Liver (tissue), 3 donors: ENCODE measurements around the gene RAMP2.

Source experiments
- FOXA1 ChIP-seq: IDR thresholded peaks from 2 replicates; pipeline ENCODE4 v1.6.1; 2016; ENCODE audit warnings: antibody characterized with exemption
- GABPA ChIP-seq, 2 donors: IDR thresholded peaks in 1 of 2; conservative IDR thresholded peaks in 1 of 2; 2 replicates each; pipeline ENCODE4 v1.6.1; 2016; ENCODE audit warnings: antibody characterized with exemption in 2 of 2, mild to moderate bottlenecking in 1 of 2, moderate library complexity in 1 of 2
- JUND ChIP-seq, 2 donors: IDR thresholded peaks; 2 replicates each; pipeline ENCODE4 v1.6.1; 2016; ENCODE audit warnings: antibody characterized with exemption in 2 of 2
- NR2F2 ChIP-seq: IDR thresholded peaks from 2 replicates; pipeline ENCODE4 v1.6.1; 2016; ENCODE audit warnings: antibody characterized with exemption
- RAD21 ChIP-seq, 2 donors: IDR thresholded peaks; 2 replicates each; pipeline ENCODE4 v1.6.1; 2016; ENCODE audit warnings: antibody characterized with exemption in 2 of 2, mild to moderate bottlenecking in 2 of 2
- RXRA ChIP-seq, 2 donors: IDR thresholded peaks; 2 replicates each; pipeline ENCODE4 v1.6.1; 2017 to 2018; ENCODE audit warnings: antibody characterized with exemption in 2 of 2, mild to moderate bottlenecking in 1 of 2
- TAF1 ChIP-seq: conservative IDR thresholded peaks from 2 replicates; pipeline ENCODE4 v1.6.1; 2016; ENCODE audit warnings: antibody characterized with exemption, mild to moderate bottlenecking
- YY1 ChIP-seq: IDR thresholded peaks from 2 replicates; pipeline ENCODE4 v1.6.1; 2016; ENCODE audit warnings: antibody characterized with exemption, mild to moderate bottlenecking
- TF ChIP-seq, protein P1 (sequence below): fragments of 150-350 bp; IDR thresholded peaks from 2 replicates; pipeline ENCODE4 v1.5.1; 2017; ENCODE audit warnings: improper control_type of control experiment, low read depth, low read length; ENCODE audit not compliant: missing input control
- TF ChIP-seq, protein P2 (sequence below): IDR thresholded peaks from 2 replicates; pipeline ENCODE4 v1.6.1; 2016; ENCODE audit warnings: antibody characterized with exemption
- TF ChIP-seq, protein P3 (sequence below): IDR thresholded peaks from 2 replicates; pipeline ENCODE4 v1.6.1; 2016; ENCODE audit warnings: antibody characterized with exemption
- TF ChIP-seq, protein P4 (sequence below): IDR thresholded peaks from 2 replicates; pipeline ENCODE4 v1.6.1; 2016; ENCODE audit warnings: antibody characterized with exemption, mild to moderate bottlenecking
- TF ChIP-seq, protein P5 (sequence below): IDR thresholded peaks from 2 replicates; pipeline ENCODE4 v1.6.1; 2016; ENCODE audit warnings: antibody characterized with exemption
- donor health status: healthy.
- donor health status: healthy.

DNA sequence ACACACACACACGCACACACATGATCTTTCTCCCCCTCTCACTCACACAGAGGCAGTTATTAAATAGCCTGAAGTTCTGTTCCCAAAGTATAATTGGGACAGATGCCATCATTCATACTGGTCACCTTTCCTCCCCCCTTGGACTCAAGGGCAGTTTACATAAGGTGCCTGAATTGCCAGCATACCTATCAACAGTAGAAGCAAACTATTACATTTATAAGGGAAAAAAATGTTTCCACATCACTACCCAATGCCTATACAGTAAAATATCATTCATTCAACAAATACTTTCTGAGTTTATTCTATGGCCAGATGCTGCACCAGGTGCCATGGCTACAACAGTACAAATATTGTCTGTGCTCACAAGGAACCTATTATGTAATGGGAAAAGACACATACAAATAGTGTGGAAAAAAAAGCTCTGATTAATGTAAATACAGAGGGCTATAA is 43.9 kb downstream of the RAMP2 start:
- TF ChIP-seq, protein P1, sequence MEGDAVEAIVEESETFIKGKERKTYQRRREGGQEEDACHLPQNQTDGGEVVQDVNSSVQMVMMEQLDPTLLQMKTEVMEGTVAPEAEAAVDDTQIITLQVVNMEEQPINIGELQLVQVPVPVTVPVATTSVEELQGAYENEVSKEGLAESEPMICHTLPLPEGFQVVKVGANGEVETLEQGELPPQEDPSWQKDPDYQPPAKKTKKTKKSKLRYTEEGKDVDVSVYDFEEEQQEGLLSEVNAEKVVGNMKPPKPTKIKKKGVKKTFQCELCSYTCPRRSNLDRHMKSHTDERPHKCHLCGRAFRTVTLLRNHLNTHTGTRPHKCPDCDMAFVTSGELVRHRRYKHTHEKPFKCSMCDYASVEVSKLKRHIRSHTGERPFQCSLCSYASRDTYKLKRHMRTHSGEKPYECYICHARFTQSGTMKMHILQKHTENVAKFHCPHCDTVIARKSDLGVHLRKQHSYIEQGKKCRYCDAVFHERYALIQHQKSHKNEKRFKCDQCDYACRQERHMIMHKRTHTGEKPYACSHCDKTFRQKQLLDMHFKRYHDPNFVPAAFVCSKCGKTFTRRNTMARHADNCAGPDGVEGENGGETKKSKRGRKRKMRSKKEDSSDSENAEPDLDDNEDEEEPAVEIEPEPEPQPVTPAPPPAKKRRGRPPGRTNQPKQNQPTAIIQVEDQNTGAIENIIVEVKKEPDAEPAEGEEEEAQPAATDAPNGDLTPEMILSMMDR: no peak
- TF ChIP-seq NR2F2: no peak
- TF ChIP-seq FOXA1: no peak
- peak in 1 of 2 donors; percentile 9 for TF ChIP-seq RXRA (IDR thresholded peaks at IDR 0.05)
- TF ChIP-seq, protein P2, sequence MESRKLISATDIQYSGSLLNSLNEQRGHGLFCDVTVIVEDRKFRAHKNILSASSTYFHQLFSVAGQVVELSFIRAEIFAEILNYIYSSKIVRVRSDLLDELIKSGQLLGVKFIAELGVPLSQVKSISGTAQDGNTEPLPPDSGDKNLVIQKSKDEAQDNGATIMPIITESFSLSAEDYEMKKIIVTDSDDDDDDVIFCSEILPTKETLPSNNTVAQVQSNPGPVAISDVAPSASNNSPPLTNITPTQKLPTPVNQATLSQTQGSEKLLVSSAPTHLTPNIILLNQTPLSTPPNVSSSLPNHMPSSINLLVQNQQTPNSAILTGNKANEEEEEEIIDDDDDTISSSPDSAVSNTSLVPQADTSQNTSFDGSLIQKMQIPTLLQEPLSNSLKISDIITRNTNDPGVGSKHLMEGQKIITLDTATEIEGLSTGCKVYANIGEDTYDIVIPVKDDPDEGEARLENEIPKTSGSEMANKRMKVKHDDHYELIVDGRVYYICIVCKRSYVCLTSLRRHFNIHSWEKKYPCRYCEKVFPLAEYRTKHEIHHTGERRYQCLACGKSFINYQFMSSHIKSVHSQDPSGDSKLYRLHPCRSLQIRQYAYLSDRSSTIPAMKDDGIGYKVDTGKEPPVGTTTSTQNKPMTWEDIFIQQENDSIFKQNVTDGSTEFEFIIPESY: no peak
- TF ChIP-seq, protein P3, sequence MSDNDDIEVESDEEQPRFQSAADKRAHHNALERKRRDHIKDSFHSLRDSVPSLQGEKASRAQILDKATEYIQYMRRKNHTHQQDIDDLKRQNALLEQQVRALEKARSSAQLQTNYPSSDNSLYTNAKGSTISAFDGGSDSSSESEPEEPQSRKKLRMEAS: no peak
- TF ChIP-seq, protein P4, sequence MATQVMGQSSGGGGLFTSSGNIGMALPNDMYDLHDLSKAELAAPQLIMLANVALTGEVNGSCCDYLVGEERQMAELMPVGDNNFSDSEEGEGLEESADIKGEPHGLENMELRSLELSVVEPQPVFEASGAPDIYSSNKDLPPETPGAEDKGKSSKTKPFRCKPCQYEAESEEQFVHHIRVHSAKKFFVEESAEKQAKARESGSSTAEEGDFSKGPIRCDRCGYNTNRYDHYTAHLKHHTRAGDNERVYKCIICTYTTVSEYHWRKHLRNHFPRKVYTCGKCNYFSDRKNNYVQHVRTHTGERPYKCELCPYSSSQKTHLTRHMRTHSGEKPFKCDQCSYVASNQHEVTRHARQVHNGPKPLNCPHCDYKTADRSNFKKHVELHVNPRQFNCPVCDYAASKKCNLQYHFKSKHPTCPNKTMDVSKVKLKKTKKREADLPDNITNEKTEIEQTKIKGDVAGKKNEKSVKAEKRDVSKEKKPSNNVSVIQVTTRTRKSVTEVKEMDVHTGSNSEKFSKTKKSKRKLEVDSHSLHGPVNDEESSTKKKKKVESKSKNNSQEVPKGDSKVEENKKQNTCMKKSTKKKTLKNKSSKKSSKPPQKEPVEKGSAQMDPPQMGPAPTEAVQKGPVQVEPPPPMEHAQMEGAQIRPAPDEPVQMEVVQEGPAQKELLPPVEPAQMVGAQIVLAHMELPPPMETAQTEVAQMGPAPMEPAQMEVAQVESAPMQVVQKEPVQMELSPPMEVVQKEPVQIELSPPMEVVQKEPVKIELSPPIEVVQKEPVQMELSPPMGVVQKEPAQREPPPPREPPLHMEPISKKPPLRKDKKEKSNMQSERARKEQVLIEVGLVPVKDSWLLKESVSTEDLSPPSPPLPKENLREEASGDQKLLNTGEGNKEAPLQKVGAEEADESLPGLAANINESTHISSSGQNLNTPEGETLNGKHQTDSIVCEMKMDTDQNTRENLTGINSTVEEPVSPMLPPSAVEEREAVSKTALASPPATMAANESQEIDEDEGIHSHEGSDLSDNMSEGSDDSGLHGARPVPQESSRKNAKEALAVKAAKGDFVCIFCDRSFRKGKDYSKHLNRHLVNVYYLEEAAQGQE: no peak
- TF ChIP-seq YY1: no peak
- TF ChIP-seq, protein P5, sequence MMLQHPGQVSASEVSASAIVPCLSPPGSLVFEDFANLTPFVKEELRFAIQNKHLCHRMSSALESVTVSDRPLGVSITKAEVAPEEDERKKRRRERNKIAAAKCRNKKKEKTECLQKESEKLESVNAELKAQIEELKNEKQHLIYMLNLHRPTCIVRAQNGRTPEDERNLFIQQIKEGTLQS: no peak
- TF ChIP-seq TAF1: no peak
- no peak for TF ChIP-seq RAD21 (IDR thresholded peaks at IDR 0.05)
- TF ChIP-seq GABPA (IDR thresholded peaks at IDR 0.05 in 1 of 2, conservative IDR thresholded peaks at IDR 0.05 in 1 of 2): no peak
- TF ChIP-seq JUND (IDR thresholded peaks at IDR 0.05): no peak
